SK-N-SH (cell line): ENCODE data around the gene KLK3. TPM values are rescaled to one million over a fixed set of nuclear protein-coding genes. Genes with fewer than 3 reads are reported as not detected.

ENCODE experiments used
- CTCF ChIA-PET: fragments of 300-600, 350-600 bp; formaldehyde crosslinking; extraction: SDS; loops from one replicate; lab custom pipeline; 2021; lab: Yijun Ruan, JAX
- POLR2A ChIA-PET: fragments of 350-600 bp; sonication (Branson Sonifier 250); formaldehyde crosslinking; extraction: SDS; loops from one replicate; lab custom pipeline; 2020; ENCODE audit warnings: antibody characterized with exemption, inconsistent platforms; lab: Yijun Ruan, JAX
- DNase-seq: peaks from one replicate; pipeline ENCODE4 v3.0.0; 2012
- H2AFZ ChIP-seq: fragments of 200-600 bp; sonication (generic); 2 replicates; pipeline ENCODE4 v1.8.1; 2016; ENCODE audit warnings: antibody characterized with exemption, mild to moderate bottlenecking, low read depth
- H3F3A ChIP-seq: fragments of 200-600 bp; sonication (generic); replicated peaks from 2 replicates; pipeline ENCODE3; 2016; ENCODE audit warnings: antibody characterized with exemption, mild to moderate bottlenecking; ENCODE audit not compliant: insufficient read depth
- H3K27ac ChIP-seq, 2 experiments: fragments of 200-500 bp in 1 of 2; fragments of 200-600 bp in 1 of 2; sonication (Bioruptor generic) in 1 of 2; sonication (generic), shearing (Covaris generic) in 1 of 2; 2 replicates each; pipeline versions ENCODE4 v1.5.1 to v1.6.1; 2014 to 2016; ENCODE audit warnings: low read depth in 2 of 2, inconsistent platforms in 1 of 2, low read length in 1 of 2, mild to moderate bottlenecking in 1 of 2, mixed read lengths in 1 of 2
- H3K27me3 ChIP-seq: fragments of 200-600 bp; sonication (generic), shearing (Covaris generic); 2 replicates; pipeline ENCODE4 v1.6.1; 2016; ENCODE audit warnings: mixed run types; ENCODE audit not compliant: insufficient read depth
- H3K36me3 ChIP-seq, 2 experiments: fragments of 200-500 bp in 1 of 2; fragments of 200-600 bp in 1 of 2; sonication (Bioruptor generic) in 1 of 2; sonication (generic) in 1 of 2; replicated peaks in 1 of 2; 2 replicates each; pipeline versions ENCODE3 to v1.5.1; 2014 to 2016; ENCODE audit warnings: low read length in 1 of 2, mild to moderate bottlenecking in 1 of 2; ENCODE audit not compliant: insufficient read depth in 2 of 2, control insufficient read depth in 1 of 2
- H3K4me1 ChIP-seq, 2 experiments: fragments of 200-500 bp in 1 of 2; fragments of 200-600 bp in 1 of 2; sonication (Bioruptor generic) in 1 of 2; sonication (generic), shearing (Covaris generic) in 1 of 2; 2 replicates each; pipeline versions ENCODE4 v1.5.1 to v1.6.1; 2014 to 2016; ENCODE audit warnings: low read depth in 1 of 2, low read length in 1 of 2, mixed run types in 1 of 2; ENCODE audit not compliant: insufficient read depth in 2 of 2, control insufficient read depth in 1 of 2
- H3K4me2 ChIP-seq: fragments of 200-600 bp; sonication (generic), shearing (Covaris generic); 2 replicates; pipeline ENCODE4 v1.6.1; 2017; ENCODE audit warnings: mixed run types
- H3K4me3 ChIP-seq, 2 experiments: fragments of 200-500 bp in 1 of 2; fragments of 200-600 bp in 1 of 2; sonication (Bioruptor generic) in 1 of 2; sonication (generic), shearing (Covaris generic) in 1 of 2; 2 replicates each; pipeline versions ENCODE4 v1.5.1 to v1.8.1; 2014 to 2016; ENCODE audit warnings: low read depth in 2 of 2, inconsistent platforms in 1 of 2, low read length in 1 of 2, mild to moderate bottlenecking in 1 of 2, mixed read lengths in 1 of 2, moderate library complexity in 1 of 2
- H3K79me2 ChIP-seq: fragments of 200-600 bp; sonication (generic); 2 replicates; pipeline ENCODE4 v1.8.1; 2017; ENCODE audit warnings: mild to moderate bottlenecking; ENCODE audit not compliant: insufficient read depth
- H3K9ac ChIP-seq: fragments of 200-600 bp; sonication (generic); 2 replicates; pipeline ENCODE4 v1.6.1; 2017; ENCODE audit warnings: mixed run types
- H3K9me2 ChIP-seq: fragments of 200-600 bp; sonication (generic); 2 replicates; pipeline ENCODE4 v1.6.1; 2017; ENCODE audit warnings: mixed run types
- H3K9me3 ChIP-seq: fragments of 200-600 bp; sonication (generic); 2 replicates; pipeline ENCODE4 v1.6.1; 2017; ENCODE audit warnings: mixed run types, mild to moderate bottlenecking, moderate library complexity
- H4K20me1 ChIP-seq: fragments of 200-600 bp; sonication (generic); 2 replicates; pipeline ENCODE4 v1.6.1; 2017; ENCODE audit warnings: mild to moderate bottlenecking, mixed run types; ENCODE audit not compliant: insufficient read depth
- CHD2 ChIP-seq: fragments of 150-350 bp; IDR thresholded peaks from 2 replicates; pipeline ENCODE4 v1.6.1; 2018; ENCODE audit warnings: low read length; ENCODE audit not compliant: partially characterized antibody
- ELF1 ChIP-seq: IDR thresholded peaks from 2 replicates; pipeline ENCODE4 v1.4.0; 2012
- EP300 ChIP-seq, 2 experiments: IDR thresholded peaks; 2 replicates each; pipeline versions ENCODE4 v1.4.0 to v1.6.1; 2012; ENCODE audit warnings: borderline replicate concordance in 1 of 2, low read depth in 1 of 2, low read length in 1 of 2
- FOXJ3 ChIP-seq: sonication (generic); formaldehyde crosslinking; IDR thresholded peaks from 2 replicates; pipeline ENCODE4 v1.5.1; 2020; ENCODE audit warnings: mild to moderate bottlenecking, missing genetic modification reagents
- IRF3 ChIP-seq: fragments of 150-350 bp; IDR thresholded peaks from 2 replicates; pipeline ENCODE4 v1.6.1; 2016; ENCODE audit warnings: mild to moderate bottlenecking, low read depth, low read length
- MAX ChIP-seq: IDR thresholded peaks from 2 replicates; pipeline ENCODE4 v1.4.0; 2012; ENCODE audit warnings: low read depth
- MEF2A ChIP-seq: IDR thresholded peaks from 2 replicates; pipeline ENCODE4 v1.4.0; 2012; ENCODE audit warnings: low read depth, borderline replicate concordance
- PBX3 ChIP-seq: IDR thresholded peaks from 2 replicates; pipeline ENCODE4; 2012
- RAD21 ChIP-seq: IDR thresholded peaks from 2 replicates; pipeline ENCODE4 v1.6.1; 2012; ENCODE audit warnings: mild to moderate bottlenecking, low read length
- REST ChIP-seq: IDR thresholded peaks from 2 replicates; pipeline ENCODE4 v1.6.1; 2012; ENCODE audit warnings: mild to moderate bottlenecking, low read depth, low read length, moderate library complexity
- RXRA ChIP-seq: IDR thresholded peaks from 2 replicates; pipeline ENCODE4 v1.4.0; 2012; ENCODE audit warnings: low read depth, mild to moderate bottlenecking, borderline replicate concordance
- SIN3A ChIP-seq: IDR thresholded peaks from 2 replicates; pipeline ENCODE4 v1.6.1; 2012; ENCODE audit warnings: low read depth, mild to moderate bottlenecking, low read length, moderate library complexity, borderline replicate concordance
- SMC3 ChIP-seq: IDR thresholded peaks from 2 replicates; pipeline ENCODE4 v1.6.1; 2012; ENCODE audit warnings: low read depth, low read length, improper control_type of control experiment
- TAF1 ChIP-seq: IDR thresholded peaks from 2 replicates; pipeline ENCODE4 v1.6.1; 2012; ENCODE audit warnings: low read depth, mild to moderate bottlenecking, low read length, moderate library complexity, borderline replicate concordance
- TCF12 ChIP-seq: IDR thresholded peaks from 2 replicates; pipeline ENCODE4 v1.4.0; 2012
- YY1 ChIP-seq: IDR thresholded peaks from 2 replicates; pipeline ENCODE4 v1.4.0; 2012; ENCODE audit warnings: low read depth, mild to moderate bottlenecking
- ZBTB33 ChIP-seq: IDR thresholded peaks from 2 replicates; pipeline ENCODE4 v1.4.0; 2012; ENCODE audit warnings: low read depth, borderline replicate concordance
- WGBS: methylation state at CpG from one replicate; pipeline ENCODE4 v1.1.6; 2017; ENCODE audit warnings: low lambda C conversion rate; 5-methylcytosine and 5-hydroxymethylcytosine counted together
- polyA plus RNA-seq, 3 experiments: library from polyadenylated mRNA; depleted of rRNA; stranded (reverse); fragments of >200 nt; gene quantifications; 2 replicates each; pipeline ENCODE4 v1.2.3, GENCODE V29; 2012

The KLK3 gene
- polyA plus RNA-seq, 1 of the 3 experiments (the other 2 are of a cell fraction), result not detected

GRCh38 chr19:50877338-50877737 is 22.6 kb downstream of the KLK3 start (continued):
- TF ChIP-seq MAX (no peak), FOXJ3 (no peak), SIN3A (no peak), RXRA (no peak), MEF2A (no peak), EP300 (IDR thresholded peaks at IDR 0.05; ENCODE audit: borderline replicate concordance in 1 of 2, low read depth in 1 of 2, low read length in 1 of 2) (no peak), IRF3 (no peak), ZBTB33 (no peak), YY1 (no peak), SMC3 (no peak), ELF1 (no peak), TAF1 (no peak), CHD2 (no peak)

GRCh38 chr19:50878851-50879250 is 24.1 kb downstream of the KLK3 start:
- 7% methylated on average over 5 of the region's 5 CpGs for WGBS
- ChIA-PET CTCF (interaction anchor here (1.2 kb wide), 1 partner anchor 15 kb away, joined by 4 read pairs; no protein-coding TSS in a partner anchor), POLR2A (no interaction called here)
- Histone ChIP-seq H3K9me3 (no peaks in the 10 kb centered on the region), H3K4me1 (no peaks in the 10 kb centered on the region), H3K27me3 (peaks cover 58% of the 10 kb centered on the region), H3K9me2 (no peaks in the 10 kb centered on the region), H4K20me1 (no peaks in the 10 kb centered on the region), H3K27ac (no peak overlapping the region), H3K36me3 (no peaks in the 10 kb centered on the region), H3K4me3 (no peak overlapping the region), H3K9ac (no peak overlapping the region), H3F3A (no peaks in the 10 kb centered on the region), H3K79me2 (no peaks in the 10 kb centered on the region), H3K4me2 (no peak overlapping the region), H2AFZ (no peak overlapping the region)
- no peak for DNase-seq
- TF ChIP-seq PBX3, result no peak
- no peak for TF ChIP-seq REST
- TF ChIP-seq RAD21, result no peak
- TF ChIP-seq TCF12, result no peak
- TF ChIP-seq RXRA, result no peak
- TF ChIP-seq MAX, result no peak
- TF ChIP-seq ZBTB33, result no peak
